Measurements from ENCODE around the gene BEAN1. TPM values are rescaled to one million over a fixed set of nuclear protein-coding genes. Genes with fewer than 3 reads are reported as not detected.
"Not testable (repeated sequence)": the region's sequence is repeated elsewhere in the genome, so short reads cannot be mapped to it uniquely, and the experiment has no call there.

Gene BEAN1
- total RNA-seq, 1 experiment from 2014 or later: 0.24 TPM

GRCh38 chr16:66462912-66463311 is 35.8 kb downstream of the BEAN1 start:
- Histone ChIP-seq H4K5ac (ENCODE audit: insufficient read length, low read depth, low read length) (no peak overlapping the region), H4K8ac (replicated peaks; ENCODE audit: insufficient read length, low read depth, low read length) (no peak overlapping the region), H3K27ac (ENCODE audit: insufficient read length, low read depth, low read length) (no peak overlapping the region), H2BK12ac (ENCODE audit: insufficient read length, low read depth, low read length) (no peak overlapping the region), H2BK120ac (ENCODE audit: low read depth, low read length, poor library complexity, severe bottlenecking) (no peak overlapping the region), H3K79me1 (ENCODE audit: insufficient read depth, low read depth, low read length, poor library complexity, severe bottlenecking) (no peaks in the 10 kb centered on the region), H3K9ac (ENCODE audit: extremely low read depth, insufficient read length, low read length) (no peak overlapping the region), H2AFZ (ENCODE audit: low read length) (no peak overlapping the region), H4K20me1 (ENCODE audit: control insufficient read depth, insufficient read depth, insufficient read length) (no peaks in the 10 kb centered on the region), H3K27me3 (ENCODE audit: insufficient read depth, low read length) (no peaks in the 10 kb centered on the region), H2AK5ac (ENCODE audit: insufficient read length, low read length) (no peak overlapping the region), H3K23me2 (ENCODE audit: insufficient read length, low read depth, low read length, poor library complexity, severe bottlenecking) (no peaks in the 10 kb centered on the region), H4K91ac (ENCODE audit: insufficient read length, low read depth, low read length) (no peak overlapping the region), H3K4me2 (ENCODE audit: insufficient read depth, insufficient read length, low read length) (no peak overlapping the region), H3T11ph (ENCODE audit: low read length) (no peak overlapping the region), H3K4me1 (ENCODE audit: insufficient read depth, low read length) (no peaks in the 10 kb centered on the region), H2BK15ac (ENCODE audit: low read depth, low read length) (no peak overlapping the region), H3K4ac (ENCODE audit: low read depth, low read length) (no peak overlapping the region), H3K9me3 (ENCODE audit: control insufficient read depth, low read depth, low read length) (no peaks in the 10 kb centered on the region), H3K14ac (ENCODE audit: insufficient read depth, low read length) (no peak overlapping the region), H3K79me2 (ENCODE audit: insufficient read depth, low read length) (no peaks in the 10 kb centered on the region), H3K18ac (ENCODE audit: insufficient read length, low read depth, low read length) (no peak overlapping the region), H3K23ac (ENCODE audit: insufficient read length, low read depth, low read length) (no peak overlapping the region), H2BK20ac (ENCODE audit: low read depth, low read length, poor library complexity, severe bottlenecking) (no peak overlapping the region), H3K56ac (ENCODE audit: insufficient read length, low read depth, low read length) (no peak overlapping the region), H2BK5ac (ENCODE audit: insufficient read length, low read length) (no peak overlapping the region)
- no peak for TF ChIP-seq CTCF (conservative IDR thresholded peaks at IDR 0.05)
- Mint-ChIP-seq H3K27me3 (ENCODE audit: low read depth) (peaks cover 32% of the 10 kb centered on the region), H3K36me3 (ENCODE audit: insufficient read depth in 1 of 3, low read depth in 3 of 3) (no peaks in the 10 kb centered on the region), H3K4me1 (peaks cover 11 to 19% of the 10 kb centered on the region in 2 experiments), H3K27ac (no peak overlapping the region), H3K4me3 (no peak overlapping the region), H3K9me3 (no peaks in the 10 kb centered on the region)
- no peak for DNase-seq
- no CpG with 5 or more reads among the region's 1 CpG for WGBS (ENCODE audit: extremely low coverage, insufficient read length, low lambda C conversion rate)

- not testable (repeated sequence) for H3K9me3 ChIP-seq (ENCODE audit: control insufficient read depth, low read depth, low read length); H2BK12ac ChIP-seq (ENCODE audit: insufficient read length, low read depth, low read length); H3K4me3 Mint-ChIP-seq; H3K14ac ChIP-seq (ENCODE audit: insufficient read depth, low read length); H3K56ac ChIP-seq (ENCODE audit: insufficient read length, low read depth, low read length); H4K5ac ChIP-seq (ENCODE audit: insufficient read length, low read depth, low read length); H4K8ac ChIP-seq (replicated peaks; ENCODE audit: insufficient read length, low read depth, low read length); H3K4ac ChIP-seq (ENCODE audit: low read depth, low read length); H2BK120ac ChIP-seq (ENCODE audit: low read depth, low read length, poor library complexity, severe bottlenecking); H4K91ac ChIP-seq (ENCODE audit: insufficient read length, low read depth, low read length); H3K18ac ChIP-seq (ENCODE audit: insufficient read length, low read depth, low read length); H2BK5ac ChIP-seq (ENCODE audit: insufficient read length, low read length); H3K9ac ChIP-seq (ENCODE audit: extremely low read depth, insufficient read length, low read length); H2BK15ac ChIP-seq (ENCODE audit: low read depth, low read length); H3K27me3 ChIP-seq (ENCODE audit: insufficient read depth, low read length); H4K20me1 ChIP-seq (ENCODE audit: control insufficient read depth, insufficient read depth, insufficient read length); H3K36me3 Mint-ChIP-seq (ENCODE audit: insufficient read depth in 1 of 3, low read depth in 3 of 3); H2AFZ ChIP-seq (ENCODE audit: low read length); H3K79me2 ChIP-seq (ENCODE audit: insufficient read depth, low read length); H3K23me2 ChIP-seq (ENCODE audit: insufficient read length, low read depth, low read length, poor library complexity, severe bottlenecking); H3T11ph ChIP-seq (ENCODE audit: low read length); H3K23ac ChIP-seq (ENCODE audit: insufficient read length, low read depth, low read length); H3K4me2 ChIP-seq (ENCODE audit: insufficient read depth, insufficient read length, low read length); H3K79me1 ChIP-seq (ENCODE audit: insufficient read depth, low read depth, low read length, poor library complexity, severe bottlenecking); DNase-seq; H3K4me1 ChIP-seq (ENCODE audit: insufficient read depth, low read length); H3K9me3 Mint-ChIP-seq; H2BK20ac ChIP-seq (ENCODE audit: low read depth, low read length, poor library complexity, severe bottlenecking); H3K4me1 Mint-ChIP-seq; H3K27ac Mint-ChIP-seq; H2AK5ac ChIP-seq (ENCODE audit: insufficient read length, low read length); H3K27ac ChIP-seq (ENCODE audit: insufficient read length, low read depth, low read length)
- no CpG with 5 or more reads among the region's 6 CpGs for WGBS (ENCODE audit: extremely low coverage, insufficient read length, low lambda C conversion rate)
- peaks cover 25% of the 10 kb centered on the region for H3K27me3 Mint-ChIP-seq (ENCODE audit: low read depth)
Observed at GRCh38 chr16:66465946-66466345, 38.9 kb downstream of the BEAN1 start.
